ENCODE data around the gene HAO2.

- TF ChIP-seq EP300 (IDR thresholded peaks at IDR 0.05) (no peak), POLR2A (IDR thresholded peaks at IDR 0.05) (no peak)
- TF ChIP-seq, protein P1, sequence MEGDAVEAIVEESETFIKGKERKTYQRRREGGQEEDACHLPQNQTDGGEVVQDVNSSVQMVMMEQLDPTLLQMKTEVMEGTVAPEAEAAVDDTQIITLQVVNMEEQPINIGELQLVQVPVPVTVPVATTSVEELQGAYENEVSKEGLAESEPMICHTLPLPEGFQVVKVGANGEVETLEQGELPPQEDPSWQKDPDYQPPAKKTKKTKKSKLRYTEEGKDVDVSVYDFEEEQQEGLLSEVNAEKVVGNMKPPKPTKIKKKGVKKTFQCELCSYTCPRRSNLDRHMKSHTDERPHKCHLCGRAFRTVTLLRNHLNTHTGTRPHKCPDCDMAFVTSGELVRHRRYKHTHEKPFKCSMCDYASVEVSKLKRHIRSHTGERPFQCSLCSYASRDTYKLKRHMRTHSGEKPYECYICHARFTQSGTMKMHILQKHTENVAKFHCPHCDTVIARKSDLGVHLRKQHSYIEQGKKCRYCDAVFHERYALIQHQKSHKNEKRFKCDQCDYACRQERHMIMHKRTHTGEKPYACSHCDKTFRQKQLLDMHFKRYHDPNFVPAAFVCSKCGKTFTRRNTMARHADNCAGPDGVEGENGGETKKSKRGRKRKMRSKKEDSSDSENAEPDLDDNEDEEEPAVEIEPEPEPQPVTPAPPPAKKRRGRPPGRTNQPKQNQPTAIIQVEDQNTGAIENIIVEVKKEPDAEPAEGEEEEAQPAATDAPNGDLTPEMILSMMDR (IDR thresholded peaks at IDR 0.05): no peak
These were observed 41.0 kb upstream of the HAO2 start for GRCh38 chr1:119327450-119328155.

All from ovary (tissue), 3 donors.